Endodermal cell (in vitro differentiated cells): ENCODE results near the gene SLC38A5. TPM values are rescaled to one million over a fixed set of nuclear protein-coding genes. Genes with fewer than 3 reads are reported as not detected.

Experiments
- DNase-seq: peaks from one replicate; pipeline ENCODE4 v3.0.0-alpha.2; 2017
- H3K27ac ChIP-seq: 2 replicates; pipeline ENCODE4 v1.5.1; 2013; ENCODE audit warnings: mild to moderate bottlenecking, low read depth, low read length, moderate library complexity
- H3K27me3 ChIP-seq: 2 replicates; pipeline ENCODE4 v1.6.1; 2013; ENCODE audit warnings: mild to moderate bottlenecking, low read length, moderate library complexity; ENCODE audit not compliant: insufficient read depth, control insufficient read depth, poor library complexity, severe bottlenecking
- H3K36me3 ChIP-seq: 2 replicates; pipeline ENCODE4 v1.7.0; 2013; ENCODE audit warnings: mild to moderate bottlenecking, low read length, moderate library complexity; ENCODE audit not compliant: control insufficient read depth, insufficient read depth
- H3K4me1 ChIP-seq: one replicate; pipeline ENCODE4 v1.7.0; 2013; ENCODE audit warnings: low read length; ENCODE audit not compliant: control insufficient read depth, insufficient read depth
- H3K4me3 ChIP-seq: 2 replicates; pipeline ENCODE4 v1.5.1; 2013; ENCODE audit warnings: mild to moderate bottlenecking, low read length, moderate library complexity
- H3K9ac ChIP-seq: 2 replicates; pipeline ENCODE4 v1.6.1; 2013; ENCODE audit warnings: mild to moderate bottlenecking, low read length, moderate library complexity; ENCODE audit not compliant: poor library complexity, severe bottlenecking; ENCODE audit errors: extremely low read depth
- H3K9me3 ChIP-seq: 2 replicates; pipeline ENCODE4 v1.6.1; 2013; ENCODE audit warnings: mild to moderate bottlenecking, low read length, moderate library complexity; ENCODE audit not compliant: control insufficient read depth
- H3K27ac Mint-ChIP-seq: 2 replicates; pipeline ENCODE4 v1.8.0; 2020; ENCODE audit warnings: mixed read lengths
- H3K27me3 Mint-ChIP-seq: 2 replicates; pipeline ENCODE4 v1.8.0; 2021; ENCODE audit warnings: mild to moderate bottlenecking, mixed read lengths; ENCODE audit not compliant: insufficient read depth
- H3K36me3 Mint-ChIP-seq: 2 replicates; pipeline ENCODE4 v1.8.0; 2020; ENCODE audit warnings: low read depth, mixed read lengths
- H3K4me1 Mint-ChIP-seq: 2 replicates; pipeline ENCODE4 v1.8.0; 2020; ENCODE audit warnings: mixed read lengths
- H3K4me3 Mint-ChIP-seq: 2 replicates; pipeline ENCODE4 v1.8.0; 2020; ENCODE audit warnings: mild to moderate bottlenecking, moderate library complexity, mixed read lengths
- H3K9me3 Mint-ChIP-seq: 2 replicates; pipeline ENCODE4 v1.8.0; 2020; ENCODE audit warnings: mild to moderate bottlenecking, mixed read lengths
- CTCF ChIP-seq: fragments of 200-600 bp; sonication (generic); conservative IDR thresholded peaks from 2 replicates; pipeline ENCODE4 v1.5.0; 2021; ENCODE audit warnings: antibody characterized with exemption, mild to moderate bottlenecking
- WGBS, 2 experiments: methylation state at CpG; one replicate each; pipeline versions ENCODE4 v1.1.5 to v1.1.7; 2013; ENCODE audit warnings: missing lambda C conversion rate in 2 of 2, mixed read lengths in 1 of 2; ENCODE audit not compliant: insufficient coverage in 1 of 2, insufficient read length in 1 of 2; 5-methylcytosine and 5-hydroxymethylcytosine counted together
- total RNA-seq, 2 donors: library from RNA; stranded (reverse); fragmentation: NEBNext Ultra II Directional in 1 of 2; extraction: Animal tissue kit (Norgen Biotek cat#: 25700) in 1 of 2; gene quantifications; 2 replicates in 1 of 2; 3 replicates in 1 of 2; pipeline ENCODE4 v1.2.1, GENCODE V29; 2021

Gene SLC38A5
- total RNA-seq, 2 donors from 2014 or later = 22.4 to 40.7 TPM

DNA sequence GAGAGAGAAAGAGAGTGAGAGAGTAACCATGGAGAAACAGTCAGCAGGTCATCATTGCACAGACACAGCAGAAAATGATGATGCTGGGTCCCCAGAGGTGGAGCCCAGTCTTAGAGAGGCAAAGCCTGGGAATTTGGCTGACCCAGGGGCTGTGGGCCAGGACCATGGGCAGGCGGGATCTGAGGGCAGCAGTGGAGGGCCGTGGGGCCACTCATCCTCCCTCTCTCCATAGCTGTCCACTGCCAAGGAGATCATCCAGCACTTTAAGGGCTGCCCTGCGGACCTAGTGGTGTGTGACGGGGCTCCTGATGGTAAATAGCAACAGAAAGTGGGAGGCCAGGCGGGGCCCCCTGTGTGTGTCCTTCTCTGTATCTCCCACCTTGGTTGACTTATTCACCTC lies 8.7 kb upstream of the SLC38A5 start:
- Histone ChIP-seq H3K27me3 (no peaks in the 10 kb centered on the region), H3K36me3 (peaks cover 23% of the 10 kb centered on the region), H3K4me3 (no peak overlapping the region), H3K9ac (no peak overlapping the region), H3K4me1 (peaks cover 2% of the 10 kb centered on the region), H3K9me3 (no peaks in the 10 kb centered on the region), H3K27ac (no peak overlapping the region)
- Mint-ChIP-seq H3K4me3 (no peak overlapping the region), H3K36me3 (peaks cover 39% of the 10 kb centered on the region), H3K9me3 (peaks cover 78% of the 10 kb centered on the region), H3K27me3 (no peaks in the 10 kb centered on the region), H3K4me1 (peaks cover 12% of the 10 kb centered on the region), H3K27ac (no peak overlapping the region)
- DNase-seq = no peak
- no peak for TF ChIP-seq CTCF
- WGBS, 2 experiments = 90% methylated on average over 5 of the region's 5 CpGs; no CpG with 5 or more reads in 1 of the 2 experiments

- WGBS, 2 experiments = 93 to 96% methylated on average over 3 to 19 of the region's 19 CpGs
Measured at GRCh38 chrX:48477960-48478755, 8.1 kb upstream of the SLC38A5 start.

DNA sequence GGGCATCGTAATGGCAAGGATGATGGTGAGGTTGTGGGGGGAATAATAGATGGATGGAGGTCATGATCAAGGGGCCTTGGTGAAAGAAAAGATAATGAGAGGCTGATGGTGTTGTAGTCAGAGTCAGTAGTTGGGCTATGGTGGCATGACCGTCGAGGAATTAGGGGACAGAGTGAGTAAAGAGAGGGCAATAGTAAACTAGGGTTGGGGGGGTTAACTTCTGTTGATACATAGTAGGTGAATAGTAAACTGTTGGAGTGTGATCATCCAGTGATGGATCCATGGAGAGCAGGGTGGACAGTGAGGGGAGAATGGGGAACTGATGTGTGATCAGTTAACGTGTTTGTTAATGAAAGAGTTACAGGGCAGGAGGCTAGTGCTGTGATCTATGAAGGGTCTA lies 6.9 kb upstream of the SLC38A5 start:
- Mint-ChIP-seq H3K4me3 (peak overlapping the region; percentile 69), H3K36me3 (peaks cover 27% of the 10 kb centered on the region), H3K4me1 (peaks cover 21% of the 10 kb centered on the region), H3K27me3 (no peaks in the 10 kb centered on the region), H3K27ac (no peak overlapping the region), H3K9me3 (peaks cover 76% of the 10 kb centered on the region)
- Histone ChIP-seq H3K27me3 (no peaks in the 10 kb centered on the region), H3K4me3 (peak overlapping the region; percentile 92), H3K9me3 (no peaks in the 10 kb centered on the region), H3K27ac (no peak overlapping the region), H3K36me3 (peaks cover 13% of the 10 kb centered on the region), H3K4me1 (peaks cover 8% of the 10 kb centered on the region), H3K9ac (peak overlapping the region; percentile 77)
- WGBS, 2 experiments = 48 to 54% methylated on average over 4 of the region's 4 CpGs
- no peak for DNase-seq
- TF ChIP-seq CTCF = no peak

More at GRCh38 chrX:48477960-48478755, 8.1 kb upstream of the SLC38A5 start:
- peaks cover 77% of the 10 kb centered on the region for H3K9me3 Mint-ChIP-seq
- peaks cover 34% of the 10 kb centered on the region for H3K36me3 Mint-ChIP-seq
- Histone ChIP-seq H3K9ac (no peak overlapping the region), H3K27me3 (no peaks in the 10 kb centered on the region), H3K27ac (no peak overlapping the region), H3K4me1 (peaks cover 8% of the 10 kb centered on the region), H3K9me3 (no peaks in the 10 kb centered on the region), H3K36me3 (peaks cover 18% of the 10 kb centered on the region), H3K4me3 (peak overlapping the region; percentile 92)
- peaks cover 16% of the 10 kb centered on the region for H3K4me1 Mint-ChIP-seq
- DNase-seq = no peak
- H3K27ac Mint-ChIP-seq = no peak overlapping the region
- H3K27me3 Mint-ChIP-seq = no peaks in the 10 kb centered on the region
- TF ChIP-seq CTCF = no peak
- H3K4me3 Mint-ChIP-seq = peak overlapping the region; percentile 69
